ENCODE results near the gene TRAF3IP1. TPM values are rescaled to one million over a fixed set of nuclear protein-coding genes. Genes with fewer than 3 reads are reported as not detected.

The TRAF3IP1 gene
- total and polyA plus RNA-seq, 12 donors, result 5.5 to 18.5 (median 12.4) TPM

DNA sequence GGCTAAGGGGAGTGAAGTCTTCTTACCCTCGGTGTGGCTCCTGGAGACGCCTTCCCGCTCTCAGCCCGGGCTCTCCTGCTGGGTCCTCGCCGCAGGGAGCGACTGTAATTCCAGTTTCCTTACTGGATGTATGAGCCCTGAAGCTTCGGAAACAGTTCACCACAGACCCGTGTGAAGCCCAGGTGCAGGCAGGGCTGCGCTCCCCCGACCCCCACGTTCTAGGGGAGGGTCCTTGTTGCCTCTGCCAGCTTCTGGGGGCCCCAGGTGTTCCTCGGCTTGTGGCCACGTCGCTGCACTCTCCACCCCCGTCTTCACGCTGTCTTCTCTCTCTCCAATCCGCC, 101.3 kb downstream of the TRAF3IP1 start:
- TF ChIP-seq, protein P1, sequence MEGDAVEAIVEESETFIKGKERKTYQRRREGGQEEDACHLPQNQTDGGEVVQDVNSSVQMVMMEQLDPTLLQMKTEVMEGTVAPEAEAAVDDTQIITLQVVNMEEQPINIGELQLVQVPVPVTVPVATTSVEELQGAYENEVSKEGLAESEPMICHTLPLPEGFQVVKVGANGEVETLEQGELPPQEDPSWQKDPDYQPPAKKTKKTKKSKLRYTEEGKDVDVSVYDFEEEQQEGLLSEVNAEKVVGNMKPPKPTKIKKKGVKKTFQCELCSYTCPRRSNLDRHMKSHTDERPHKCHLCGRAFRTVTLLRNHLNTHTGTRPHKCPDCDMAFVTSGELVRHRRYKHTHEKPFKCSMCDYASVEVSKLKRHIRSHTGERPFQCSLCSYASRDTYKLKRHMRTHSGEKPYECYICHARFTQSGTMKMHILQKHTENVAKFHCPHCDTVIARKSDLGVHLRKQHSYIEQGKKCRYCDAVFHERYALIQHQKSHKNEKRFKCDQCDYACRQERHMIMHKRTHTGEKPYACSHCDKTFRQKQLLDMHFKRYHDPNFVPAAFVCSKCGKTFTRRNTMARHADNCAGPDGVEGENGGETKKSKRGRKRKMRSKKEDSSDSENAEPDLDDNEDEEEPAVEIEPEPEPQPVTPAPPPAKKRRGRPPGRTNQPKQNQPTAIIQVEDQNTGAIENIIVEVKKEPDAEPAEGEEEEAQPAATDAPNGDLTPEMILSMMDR (IDR thresholded peaks at IDR 0.05), result no peak
- TF ChIP-seq POLR2A (IDR thresholded peaks at IDR 0.05), result no peak
- H3K9me3 ChIP-seq (replicated peaks in 1 of 3), result no peaks in the 10 kb centered on the region
- no peak for DNase-seq
- H3K36me3 ChIP-seq (replicated peaks in 1 of 2), result no peaks in the 10 kb centered on the region
- H3K4me3 ChIP-seq, result no peak overlapping the region
- H3K27ac ChIP-seq, result peak overlapping the region in 1 of 5 donors; percentile 43
- intact Hi-C loops (cut with DNase I), result no loop called here
- H3K4me1 ChIP-seq (replicated peaks in 1 of 2), result peaks cover 8% of the 10 kb centered on the region in 2 donors
- H3K27me3 ChIP-seq, result no peaks in the 10 kb centered on the region
- 82 to 87% (median 85%) methylated on average over 8 to 18 of the region's 18 CpGs for WGBS, 4 donors

DNA sequence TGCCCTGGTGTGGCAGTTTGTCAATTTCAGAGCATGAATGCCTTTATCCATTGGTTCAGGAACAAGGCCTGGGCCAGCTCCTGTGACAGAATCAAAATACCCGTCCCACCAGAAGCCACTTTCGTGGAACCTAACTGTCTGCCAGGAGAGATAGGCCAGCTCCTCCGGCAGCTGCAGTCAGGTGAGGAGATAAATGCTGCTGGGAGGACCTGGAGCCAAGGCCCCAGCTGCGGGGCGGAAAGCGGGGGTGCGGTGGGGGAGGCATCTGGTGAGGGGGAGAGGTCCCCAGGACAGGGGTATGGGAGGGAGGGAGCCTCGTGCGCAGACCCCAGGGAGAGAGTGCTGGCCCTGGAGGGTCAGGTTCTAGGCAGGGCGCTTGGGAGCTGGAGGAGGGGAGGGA, 102.0 kb downstream of the TRAF3IP1 start:
- no peaks in the 10 kb centered on the region for H3K9me3 ChIP-seq (replicated peaks in 1 of 3)
- TF ChIP-seq POLR2A (IDR thresholded peaks at IDR 0.05), result no peak
- TF ChIP-seq, protein P1 (IDR thresholded peaks at IDR 0.05), result no peak
- WGBS, 4 donors, result 85 to 97% (median 89%) methylated on average over 7 to 10 of the region's 10 CpGs
- H3K27me3 ChIP-seq, result no peaks in the 10 kb centered on the region
- H3K4me1 ChIP-seq (replicated peaks in 1 of 2), result peaks cover 8% of the 10 kb centered on the region in 2 donors
- intact Hi-C loops (cut with DNase I), result no loop called here
- DNase-seq, result no peak
- H3K4me3 ChIP-seq, result no peak overlapping the region
- H3K36me3 ChIP-seq (replicated peaks in 1 of 2), result no peaks in the 10 kb centered on the region
- no peak overlapping the region for H3K27ac ChIP-seq

DNA sequence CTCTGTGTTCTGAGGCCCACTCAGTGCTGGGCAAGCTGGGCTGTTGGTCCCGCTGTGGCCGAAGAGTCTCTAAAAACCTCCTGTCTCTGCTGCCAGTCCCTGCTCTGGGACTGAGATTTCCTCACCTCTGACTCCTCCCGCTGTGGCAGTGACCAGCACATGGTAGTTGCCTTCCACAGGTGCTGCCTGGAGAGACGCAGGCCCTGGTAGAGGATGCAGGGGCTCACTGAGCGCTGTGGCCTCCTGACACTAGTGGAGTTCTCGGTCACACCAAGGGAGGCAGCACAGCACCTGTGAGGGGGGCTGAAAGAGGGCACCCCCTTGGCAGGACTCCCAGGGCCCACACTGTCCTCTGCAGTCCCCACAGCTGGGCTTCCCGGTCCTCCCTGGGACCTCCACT, 102.6 kb downstream of the TRAF3IP1 start:
- intact Hi-C loops (cut with DNase I), result no loop called here
- WGBS, 4 donors, result 88 to 100% (median 91%) methylated on average over 1 to 7 of the region's 7 CpGs
- no peak overlapping the region for H3K27ac ChIP-seq
- no peaks in the 10 kb centered on the region for H3K27me3 ChIP-seq
- H3K4me3 ChIP-seq, result no peak overlapping the region
- TF ChIP-seq POLR2A (IDR thresholded peaks at IDR 0.05), result no peak
- DNase-seq, result no peak
- no peaks in the 10 kb centered on the region for H3K9me3 ChIP-seq (replicated peaks in 1 of 3)
- peaks cover 11 to 12% of the 10 kb centered on the region in 2 donors for H3K4me1 ChIP-seq (replicated peaks in 1 of 2)
- no peaks in the 10 kb centered on the region for H3K36me3 ChIP-seq (replicated peaks in 1 of 2)

DNA sequence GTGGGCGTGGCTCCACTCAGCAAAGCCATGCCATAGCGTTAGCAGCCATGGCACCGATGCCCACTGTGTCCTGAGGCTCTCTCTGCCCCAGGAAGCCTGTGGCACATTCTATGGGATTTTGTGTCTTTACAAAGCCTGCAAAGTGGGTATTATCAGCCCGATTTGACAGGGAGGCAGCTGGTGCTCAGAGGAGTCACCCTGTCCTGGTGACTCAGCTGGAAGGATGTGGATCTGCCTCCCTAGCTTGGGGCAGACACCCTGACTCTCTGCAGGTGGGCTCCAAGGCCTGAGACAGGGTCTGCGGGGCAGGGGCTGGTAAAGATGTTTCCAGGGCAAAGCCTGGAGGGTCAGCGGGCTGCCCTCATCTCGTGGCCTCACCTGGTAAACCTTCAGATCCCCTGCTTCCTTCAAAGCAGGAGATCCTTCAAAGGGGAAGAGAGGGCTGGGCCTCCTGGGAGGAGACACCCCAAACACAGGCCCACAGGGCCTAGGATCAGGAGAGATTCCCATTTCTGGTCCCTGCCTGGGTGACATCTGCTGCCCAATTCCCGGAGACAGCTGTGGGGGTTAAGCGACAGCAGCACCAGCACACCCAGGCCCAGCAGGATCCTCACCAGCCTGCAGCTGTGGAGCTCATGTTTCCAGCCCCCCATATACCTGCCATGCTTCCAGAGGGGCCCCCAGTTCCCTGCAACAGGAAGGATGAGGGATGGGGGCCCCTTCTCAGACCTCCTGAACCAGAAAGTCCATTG, 103.4 kb downstream of the TRAF3IP1 start:
- Histone ChIP-seq H3K27me3 (no peaks in the 10 kb centered on the region), H3K9me3 (replicated peaks in 1 of 3) (no peaks in the 10 kb centered on the region), H3K4me3 (no peak overlapping the region), H3K4me1 (replicated peaks in 1 of 2) (peaks cover 13 to 20% of the 10 kb centered on the region in 2 donors), H3K27ac (no peak overlapping the region), H3K36me3 (replicated peaks in 1 of 2) (no peaks in the 10 kb centered on the region)
- WGBS, 4 donors, result 87 to 100% (median 88%) methylated on average over 3 to 9 of the region's 9 CpGs
- TF ChIP-seq, protein P1 (IDR thresholded peaks at IDR 0.05), result no peak
- TF ChIP-seq POLR2A (IDR thresholded peaks at IDR 0.05), result no peak
- no peak for DNase-seq
- intact Hi-C loops (cut with DNase I), result no loop called here

DNA sequence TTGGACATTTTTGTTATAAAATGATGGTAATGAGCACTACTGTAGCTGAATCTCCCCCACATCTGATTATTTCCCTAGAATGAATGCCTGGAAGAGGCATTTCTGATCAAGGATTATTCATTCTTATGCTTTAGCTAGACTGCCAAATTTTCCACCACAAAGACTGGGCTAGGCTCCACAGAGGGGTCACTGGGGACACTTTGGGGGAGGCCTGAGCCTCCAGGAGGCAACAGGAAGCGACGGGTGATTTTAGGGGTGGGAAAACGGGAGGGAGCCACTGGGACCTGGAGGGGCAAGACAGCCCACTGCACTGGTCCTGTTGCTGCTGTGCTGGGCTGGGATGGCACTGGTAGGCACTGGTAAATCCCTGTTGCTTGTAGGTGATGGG, 104.0 kb downstream of the TRAF3IP1 start:
- no peak for TF ChIP-seq POLR2A (IDR thresholded peaks at IDR 0.05)
- TF ChIP-seq, protein P1 (IDR thresholded peaks at IDR 0.05), result no peak
- 73 to 82% (median 81%) methylated on average over 3 of the region's 3 CpGs for WGBS, 4 donors
- intact Hi-C loops (cut with DNase I), result no loop called here

More for the DNA sequence above, 104.0 kb downstream of the TRAF3IP1 start:
- Histone ChIP-seq H3K4me1 (replicated peaks in 1 of 2) (peaks cover 13 to 23% of the 10 kb centered on the region in 2 donors), H3K36me3 (replicated peaks in 1 of 2) (no peaks in the 10 kb centered on the region), H3K27me3 (no peaks in the 10 kb centered on the region), H3K4me3 (no peak overlapping the region), H3K27ac (no peak overlapping the region), H3K9me3 (replicated peaks in 1 of 3) (no peaks in the 10 kb centered on the region)
- DNase-seq, result no peak
